ENCODE results near the gene APLP2.

DNA sequence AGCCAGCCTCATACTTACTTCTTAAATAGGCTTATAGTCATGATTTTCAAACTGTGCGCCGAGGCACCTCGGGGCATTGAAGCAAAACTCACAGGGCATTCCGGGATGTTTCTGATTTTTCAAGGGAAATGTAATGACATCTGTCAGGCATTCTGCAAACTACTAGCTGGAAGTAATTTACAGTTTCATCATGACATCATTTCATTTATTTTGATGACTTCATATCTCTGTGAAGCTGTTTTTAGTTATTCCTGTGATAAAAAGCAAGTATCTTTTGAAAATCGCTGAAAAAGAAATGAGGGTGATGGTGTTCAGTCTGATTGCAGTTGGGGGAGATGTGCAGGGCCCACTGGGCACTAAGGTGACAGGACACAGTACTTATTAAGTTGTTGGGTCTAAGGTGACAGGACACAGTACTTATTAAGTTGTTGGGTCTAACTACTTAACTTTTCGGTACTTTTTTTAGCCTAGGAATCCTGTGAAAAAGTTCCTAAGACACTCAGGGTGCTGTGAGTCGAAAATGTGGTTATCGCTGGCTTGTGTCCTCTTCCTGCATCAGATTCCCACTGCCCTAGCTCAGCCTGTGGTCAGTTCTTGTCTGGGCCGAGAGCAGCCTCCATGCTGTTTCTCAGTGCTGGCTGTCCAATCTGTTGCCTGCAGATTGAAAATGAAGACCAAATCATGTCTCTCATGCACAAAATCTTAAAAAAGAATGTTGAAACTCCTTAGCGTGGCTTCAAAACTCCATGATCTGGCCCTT, 42.6 kb downstream of the APLP2 start:
- TF ChIP-seq, protein P1, sequence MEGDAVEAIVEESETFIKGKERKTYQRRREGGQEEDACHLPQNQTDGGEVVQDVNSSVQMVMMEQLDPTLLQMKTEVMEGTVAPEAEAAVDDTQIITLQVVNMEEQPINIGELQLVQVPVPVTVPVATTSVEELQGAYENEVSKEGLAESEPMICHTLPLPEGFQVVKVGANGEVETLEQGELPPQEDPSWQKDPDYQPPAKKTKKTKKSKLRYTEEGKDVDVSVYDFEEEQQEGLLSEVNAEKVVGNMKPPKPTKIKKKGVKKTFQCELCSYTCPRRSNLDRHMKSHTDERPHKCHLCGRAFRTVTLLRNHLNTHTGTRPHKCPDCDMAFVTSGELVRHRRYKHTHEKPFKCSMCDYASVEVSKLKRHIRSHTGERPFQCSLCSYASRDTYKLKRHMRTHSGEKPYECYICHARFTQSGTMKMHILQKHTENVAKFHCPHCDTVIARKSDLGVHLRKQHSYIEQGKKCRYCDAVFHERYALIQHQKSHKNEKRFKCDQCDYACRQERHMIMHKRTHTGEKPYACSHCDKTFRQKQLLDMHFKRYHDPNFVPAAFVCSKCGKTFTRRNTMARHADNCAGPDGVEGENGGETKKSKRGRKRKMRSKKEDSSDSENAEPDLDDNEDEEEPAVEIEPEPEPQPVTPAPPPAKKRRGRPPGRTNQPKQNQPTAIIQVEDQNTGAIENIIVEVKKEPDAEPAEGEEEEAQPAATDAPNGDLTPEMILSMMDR (IDR thresholded peaks at IDR 0.05), result no peak
- TF ChIP-seq POLR2A (IDR thresholded peaks at IDR 0.05), result no peak
